K562 (cell line): Measurements from ENCODE around the gene TYW1. TPM values are rescaled to one million over a fixed set of nuclear protein-coding genes. Genes with fewer than 3 reads are reported as not detected.
"Not testable (repeated sequence)": the region's sequence is repeated elsewhere in the genome, so short reads cannot be mapped to it uniquely, and the experiment has no call there.

Source experiments
- ATAC-seq: fragments of 200-7000 bp; cut with Tn5 transposase; 3 replicates; pipeline ENCODE4 v1.9.1; 2020; ENCODE audit warnings: moderate library complexity
- BruUV-seq: library from RNA; stranded (reverse); fragments of 400-500 nt; replicated peaks from 2 replicates; lab custom pipeline; 2021; lab: Mats Ljungman, UMichigan
- CTCF ChIA-PET: fragments of 300-600 bp; formaldehyde crosslinking; extraction: SDS; loops from one replicate; lab custom pipeline; 2021; ENCODE audit warnings: low intra/inter-chr PET ratio; lab: Yijun Ruan, JAX
- POLR2A ChIA-PET: fragments of 300-600, 350-650 bp; sonication (Branson Sonifier 250); formaldehyde crosslinking; extraction: SDS; loops from one replicate; lab custom pipeline; 2021; ENCODE audit warnings: antibody characterized with exemption, inconsistent platforms; lab: Yijun Ruan, JAX
- DNase-seq, 4 experiments: peaks; one replicate each; pipeline versions ENCODE4 v3.0.0 to v3.0.0-alpha.2; 2011 to 2018; ENCODE audit warnings: low spot score in 3 of 4, mixed read lengths in 3 of 4; ENCODE audit errors: extremely low read depth in 1 of 4
- FAIRE-seq: peaks from 2 replicates; lab custom pipeline; 2011; peaks lifted over from hg19 to GRCh38; lab: Jason Lieb, UNC
- H2AFZ ChIP-seq: 2 replicates; pipeline ENCODE4 v1.6.0; 2011; ENCODE audit warnings: low read depth, low read length, control low read depth, inconsistent platforms
- H3K27ac ChIP-seq: fragments of 200-600 bp; 3 replicates; pipeline ENCODE4 v1.8.0; 2011; ENCODE audit warnings: low read depth, mild to moderate bottlenecking, control low read depth, inconsistent platforms, low read length, moderate library complexity, mixed read lengths; ENCODE audit errors: extremely low read depth
- H3K27me3 ChIP-seq, 2 experiments: fragments of 300-600 bp in 1 of 2; 2 replicates in 1 of 2; 3 replicates in 1 of 2; pipeline versions ENCODE4 v1.6.0 to v1.8.0; 2011; ENCODE audit warnings: inconsistent platforms in 2 of 2, low read length in 2 of 2, mild to moderate bottlenecking in 1 of 2, mixed read lengths in 1 of 2, moderate library complexity in 1 of 2; ENCODE audit not compliant: control insufficient read depth in 2 of 2, insufficient read depth in 2 of 2
- H3K36me3 ChIP-seq: fragments of 300-600 bp; 3 replicates; pipeline ENCODE4 v1.8.0; 2011; ENCODE audit warnings: mild to moderate bottlenecking, low read length, inconsistent platforms; ENCODE audit not compliant: control insufficient read depth, insufficient read depth
- H3K4me1 ChIP-seq, 2 experiments: fragments of 200-600 bp in 1 of 2; replicated peaks in 1 of 2; 2 replicates in 1 of 2; 3 replicates in 1 of 2; pipeline versions ENCODE4 v1.5.1 to v1.8.0; 2011; ENCODE audit warnings: inconsistent platforms in 2 of 2, low read length in 2 of 2, mild to moderate bottlenecking in 1 of 2, mixed read lengths in 1 of 2, moderate library complexity in 1 of 2; ENCODE audit not compliant: control insufficient read depth in 2 of 2, insufficient read depth in 2 of 2
- H3K4me2 ChIP-seq: 2 replicates; pipeline ENCODE4 v1.6.1; 2011; ENCODE audit warnings: low read length, control low read depth, inconsistent platforms, mixed read lengths; ENCODE audit not compliant: insufficient read depth
- H3K4me3 ChIP-seq: fragments of 200-600 bp; sonication (generic), shearing (Covaris generic); 2 replicates; pipeline ENCODE4 v1.5.1; 2016; ENCODE audit warnings: control low read depth, inconsistent platforms
- H3K79me2 ChIP-seq: fragments of 200-600 bp; 3 replicates; pipeline ENCODE4 v1.8.0; 2011; ENCODE audit warnings: low read length, inconsistent platforms; ENCODE audit not compliant: control insufficient read depth, insufficient read depth
- H3K9ac ChIP-seq, 2 experiments: 2 replicates each; pipeline versions ENCODE4 v1.6.0 to v1.6.1; 2011; ENCODE audit warnings: low read depth in 2 of 2, low read length in 2 of 2, control low read depth in 1 of 2, inconsistent platforms in 1 of 2, mild to moderate bottlenecking in 1 of 2, mixed read lengths in 1 of 2; ENCODE audit not compliant: insufficient read depth in 1 of 2
- H3K9me1 ChIP-seq: one replicate; pipeline ENCODE4 v1.6.0; 2011; ENCODE audit warnings: inconsistent platforms, mild to moderate bottlenecking, low read length, moderate library complexity; ENCODE audit not compliant: control insufficient read depth, insufficient read depth
- H3K9me3 ChIP-seq: replicated peaks from 2 replicates; pipeline ENCODE4 v1.5.1; 2011; ENCODE audit warnings: low read depth, low read length, inconsistent platforms; ENCODE audit not compliant: control insufficient read depth, insufficient read depth
- H4K20me1 ChIP-seq: replicated peaks from 2 replicates; pipeline ENCODE4 v1.6.1; 2011; ENCODE audit warnings: low read length, inconsistent platforms, mixed read lengths; ENCODE audit not compliant: control insufficient read depth, insufficient read depth
- CEBPB ChIP-seq: fragments of 450-650 bp; IDR thresholded peaks from 2 replicates; pipeline ENCODE4 v1.6.1; 2016; ENCODE audit warnings: missing genetic modification characterization, missing compliant biosample characterization
- CEBPG ChIP-seq, 3 experiments: fragments of 200-800 bp in 1 of 3; sonication (Bioruptor generic) in 1 of 3; sonication (generic) in 1 of 3; formaldehyde crosslinking in 1 of 3; IDR thresholded peaks in 2 of 3; conservative IDR thresholded peaks in 1 of 3; 2 replicates each; pipeline versions ENCODE4 v1.6.1 to v1.8.0; 2016 to 2022; ENCODE audit warnings: missing compliant biosample characterization in 2 of 3, missing genetic modification characterization in 2 of 3, mild to moderate bottlenecking in 1 of 3, missing genetic modification reagents in 1 of 3
- SMARCA5 ChIP-seq: fragments of 450-650 bp; IDR thresholded peaks from 2 replicates; pipeline ENCODE4 v1.6.1; 2016
- YY1 ChIP-seq, 3 experiments: IDR thresholded peaks; 2 replicates each; pipeline ENCODE4 v1.6.1; 2011; ENCODE audit warnings: low read length in 2 of 3, mild to moderate bottlenecking in 2 of 3, moderate library complexity in 2 of 3, borderline replicate concordance in 1 of 3, control low read depth in 1 of 3, low read depth in 1 of 3; ENCODE audit not compliant: insufficient read depth in 3 of 3, insufficient replicate concordance in 2 of 3, control insufficient read depth in 1 of 3, insufficient read length in 1 of 3; ENCODE audit errors: extremely low read depth in 1 of 3
- WGBS: fragments of 100-300 bp; shearing (Covaris generic); methylation state at CpG from one replicate; pipeline ENCODE4 v1.1.6; 2016; ENCODE audit warnings: low coverage, mixed read lengths; ENCODE audit not compliant: insufficient coverage; ENCODE audit errors: missing lambda C conversion rate; 5-methylcytosine and 5-hydroxymethylcytosine counted together
- in situ Hi-C: fragments of 300-500 bp; cut with MboI; formaldehyde crosslinking; loops from 4 replicates; pipeline ENCODE4 v1.15.0; 2018; ENCODE audit warnings: inconsistent platforms, mixed read lengths
- intact Hi-C: fragments of 100-400 bp; cut with micrococcal nuclease; formaldehyde crosslinking; loops from 2 replicates; pipeline ENCODE4 v1.14.2; 2022
- polyA plus RNA-seq, 8 experiments: library from polyadenylated mRNA; depleted of rRNA in 4 of 8; stranded (reverse) in 5 of 8; unstranded in 3 of 8; fragments of >200 nt; fragmentation: Nextera tagmentation in 2 of 8; fragmentation: Illumina TruSeq in 1 of 8; extraction: Ambion mirVana in 2 of 8; extraction: Trizol in 1 of 8; gene quantifications; 2 replicates each; pipeline versions ENCODE4 v1.2.1 to v1.2.3, GENCODE V29; 2011 to 2014; ENCODE audit warnings: inconsistent platforms in 1 of 8, missing spikeins in 1 of 8
- total RNA-seq, 7 experiments: library from RNA; depleted of rRNA in 6 of 7; stranded (reverse); fragments of >200 nt in 6 of 7; fragmentation: Illumina TruSeq in 2 of 7; extraction: Trizol in 2 of 7; gene quantifications; 2 replicates each; pipeline versions ENCODE4 v1.2.1 to v1.2.3, GENCODE V29; 2011 to 2021; ENCODE audit warnings: low replicate concordance in 1 of 7
- TF ChIP-seq, protein P1 (sequence below), 2 experiments: fragments of 450-650 bp in 1 of 2; sonication (generic) in 1 of 2; formaldehyde crosslinking in 1 of 2; IDR thresholded peaks in 1 of 2; conservative IDR thresholded peaks in 1 of 2; 2 replicates each; pipeline versions ENCODE4 v1.6.1 to v1.8.1; 2016 to 2023; ENCODE audit warnings: mild to moderate bottlenecking in 2 of 2, moderate library complexity in 2 of 2, inconsistent platforms in 1 of 2, missing genetic modification reagents in 1 of 2

The TYW1 gene
- total and polyA plus RNA-seq, 9 of the 15 experiments (the other 6 are each of a cell fraction or from before 2014, with no cell fraction given): 17.4 to 32.0 (median 26.2) TPM

GRCh38 chr7:67264000-67264399, 267.4 kb downstream of the TYW1 start:
- POLR2A ChIA-PET: interaction anchor here (0.6 kb wide), 1 partner anchor 225 kb away, joined by 3 read pairs; no protein-coding TSS in a partner anchor
- BruUV-seq, H3K79me2 ChIP-seq, CTCF ChIA-PET, H3K9me3 ChIP-seq, intact Hi-C loops, H3K9me1 ChIP-seq, H2AFZ ChIP-seq, H3K4me3 ChIP-seq, H3K27me3 ChIP-seq, in situ Hi-C loops, H3K36me3 ChIP-seq, H3K4me1 ChIP-seq, H3K9ac ChIP-seq: not testable (repeated sequence)
- DNase-seq (peak in 1 of 4 experiments; percentile 7), FAIRE-seq (peak; percentile 40)
- 67% methylated on average over 2 of the region's 2 CpGs for WGBS
- peak in 2 of 3 experiments; percentile 54 to 84 for TF ChIP-seq YY1 (IDR thresholded peaks at IDR 0.05; ENCODE audit: borderline replicate concordance in 1 of 3, control insufficient read depth in 1 of 3, extremely low read depth in 1 of 3, insufficient read depth in 3 of 3, insufficient read length in 1 of 3, insufficient replicate concordance in 2 of 3, low read depth in 1 of 3, low read length in 2 of 3)
- TF ChIP-seq, protein P1, sequence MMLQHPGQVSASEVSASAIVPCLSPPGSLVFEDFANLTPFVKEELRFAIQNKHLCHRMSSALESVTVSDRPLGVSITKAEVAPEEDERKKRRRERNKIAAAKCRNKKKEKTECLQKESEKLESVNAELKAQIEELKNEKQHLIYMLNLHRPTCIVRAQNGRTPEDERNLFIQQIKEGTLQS (IDR thresholded peaks at IDR 0.05): peak; percentile 63
- TF ChIP-seq, protein P1 (CRISPR knock-in tag; conservative IDR thresholded peaks at IDR 0.05): not testable (repeated sequence)
- peak; percentile 51 for TF ChIP-seq CEBPG (CRISPR knock-in tag; IDR thresholded peaks at IDR 0.05)
- TF ChIP-seq CEBPG (tag; conservative IDR thresholded peaks at IDR 0.05 in 1 of 2, IDR thresholded peaks at IDR 0.05 in 1 of 2): peak in 1 of 2 experiments; percentile 38; a peak in 2 of 4 replicates
- peak; percentile 49 for TF ChIP-seq CEBPB
- TF ChIP-seq SMARCA5: peak; percentile 27; the same call in 1 of the 2 replicates
- TF ChIP-seq, all 486 proteins: peak for 5; not testable (repeated sequence) for 481
- 0 out of 3 replicates have a peak, but pooled peaks have one; percentile 29 for ATAC-seq
- H3K4me2 ChIP-seq, H3K27ac ChIP-seq, H4K20me1 ChIP-seq: not testable (repeated sequence)

DNA sequence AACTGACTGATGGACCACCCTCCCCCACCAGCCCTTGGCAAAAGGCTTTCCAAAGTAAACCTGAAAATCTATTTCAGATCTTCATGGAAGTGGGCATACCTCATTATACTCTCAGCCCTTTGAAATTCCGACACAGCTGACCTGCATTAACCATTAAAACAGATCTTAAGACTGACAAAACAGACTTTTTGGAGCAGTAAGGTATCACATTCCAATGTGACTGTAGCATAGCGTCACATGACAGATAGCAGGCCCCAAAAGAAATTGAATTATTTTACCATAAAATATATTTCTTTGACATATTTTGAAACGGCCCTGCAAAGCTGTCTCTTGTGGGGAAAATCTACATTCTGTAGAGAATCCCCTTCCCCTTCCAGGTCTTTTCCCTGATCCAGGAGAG, 269.4 kb downstream of the TYW1 start:
- WGBS: 56% methylated on average over 3 of the region's 3 CpGs
- H4K20me1 ChIP-seq, H3K4me3 ChIP-seq, DNase-seq, H3K9me1 ChIP-seq, intact Hi-C loops, H3K4me1 ChIP-seq, H3K79me2 ChIP-seq, ATAC-seq, H3K9me3 ChIP-seq, FAIRE-seq, in situ Hi-C loops, CTCF ChIA-PET, H3K27ac ChIP-seq, BruUV-seq, H3K4me2 ChIP-seq, H3K36me3 ChIP-seq, H2AFZ ChIP-seq, H3K9ac ChIP-seq, POLR2A ChIA-PET, H3K27me3 ChIP-seq: not testable (repeated sequence)
